OCI-LY7 (cell line): ENCODE measurements around the gene RNF130.

Source experiments
- EZH2phosphoT487 ChIP-seq: fragments of 200-600 bp; sonication (generic); IDR thresholded peaks from 2 replicates; pipeline ENCODE4 v1.6.1; 2018; ENCODE audit warnings: low read depth, borderline replicate concordance, mild to moderate bottlenecking, mixed run types, antibody characterized with exemption, low read length, moderate library complexity, mixed read lengths
- TF ChIP-seq, protein P1 (sequence below): fragments of 200-600 bp; sonication (generic); conservative IDR thresholded peaks from 2 replicates; pipeline ENCODE4 v1.5.1; 2014; ENCODE audit warnings: mild to moderate bottlenecking, antibody characterized with exemption, low read length, moderate library complexity, mixed read lengths

DNA sequence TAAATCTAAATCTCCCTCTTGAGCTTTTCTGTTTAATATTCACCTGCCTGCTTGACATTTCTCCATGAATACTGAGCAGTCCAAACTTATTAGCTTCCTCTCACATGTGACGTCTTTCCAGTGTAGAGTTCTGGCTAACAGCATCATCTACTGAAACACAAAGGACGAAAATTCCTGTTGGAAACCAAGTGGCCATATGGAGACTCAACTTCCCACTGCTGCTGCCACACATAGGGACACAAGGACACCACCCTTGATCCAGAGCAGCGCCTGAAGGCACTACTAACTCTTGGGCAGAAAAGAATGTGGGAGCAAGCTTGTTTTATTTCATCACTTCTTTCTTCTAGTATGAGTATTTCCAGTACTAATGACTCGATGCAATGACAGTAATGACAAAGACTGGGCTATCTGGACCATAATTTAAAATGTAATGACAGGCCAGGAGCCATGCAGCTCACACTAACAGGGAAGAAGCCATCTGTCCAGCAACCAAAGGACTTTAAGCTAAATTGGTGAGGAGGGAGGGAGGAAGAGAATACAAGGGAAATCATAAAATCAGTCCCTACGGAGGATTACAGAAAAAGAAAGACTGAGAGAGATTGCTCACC is 19.2 kb downstream of the RNF130 start:
- TF ChIP-seq, protein P1, sequence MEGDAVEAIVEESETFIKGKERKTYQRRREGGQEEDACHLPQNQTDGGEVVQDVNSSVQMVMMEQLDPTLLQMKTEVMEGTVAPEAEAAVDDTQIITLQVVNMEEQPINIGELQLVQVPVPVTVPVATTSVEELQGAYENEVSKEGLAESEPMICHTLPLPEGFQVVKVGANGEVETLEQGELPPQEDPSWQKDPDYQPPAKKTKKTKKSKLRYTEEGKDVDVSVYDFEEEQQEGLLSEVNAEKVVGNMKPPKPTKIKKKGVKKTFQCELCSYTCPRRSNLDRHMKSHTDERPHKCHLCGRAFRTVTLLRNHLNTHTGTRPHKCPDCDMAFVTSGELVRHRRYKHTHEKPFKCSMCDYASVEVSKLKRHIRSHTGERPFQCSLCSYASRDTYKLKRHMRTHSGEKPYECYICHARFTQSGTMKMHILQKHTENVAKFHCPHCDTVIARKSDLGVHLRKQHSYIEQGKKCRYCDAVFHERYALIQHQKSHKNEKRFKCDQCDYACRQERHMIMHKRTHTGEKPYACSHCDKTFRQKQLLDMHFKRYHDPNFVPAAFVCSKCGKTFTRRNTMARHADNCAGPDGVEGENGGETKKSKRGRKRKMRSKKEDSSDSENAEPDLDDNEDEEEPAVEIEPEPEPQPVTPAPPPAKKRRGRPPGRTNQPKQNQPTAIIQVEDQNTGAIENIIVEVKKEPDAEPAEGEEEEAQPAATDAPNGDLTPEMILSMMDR = no peak
- no peak for TF ChIP-seq EZH2phosphoT487
